ENCODE results near the gene EPS8L3.

DNA sequence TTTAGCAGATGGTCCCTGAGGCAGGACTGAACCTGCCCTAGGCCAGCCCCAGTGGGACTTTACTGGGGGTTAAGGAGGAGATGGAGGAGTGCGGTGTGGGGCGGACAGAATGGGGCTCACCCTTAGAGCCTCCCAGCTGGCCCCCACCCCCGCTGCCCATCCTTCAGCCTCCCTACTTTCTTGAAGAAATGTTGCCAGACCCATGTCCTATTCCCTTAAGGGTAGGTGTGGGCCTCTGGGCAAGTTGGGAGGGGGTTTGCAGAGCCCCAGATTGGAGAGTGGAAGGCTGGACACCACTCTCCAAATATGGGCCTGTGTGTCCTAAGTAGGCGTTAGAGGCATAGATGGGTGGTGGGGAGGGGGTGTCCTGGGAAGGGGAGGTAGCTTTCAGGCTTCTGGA, 19.2 kb upstream of the EPS8L3 start:
- TF ChIP-seq GABPA (IDR thresholded peaks at IDR 0.05; ENCODE audit: borderline replicate concordance, insufficient read depth, low read length) (no peak), EGR1 (IDR thresholded peaks at IDR 0.05; ENCODE audit: borderline replicate concordance, low read depth, low read length) (no peak), EZH2 (IDR thresholded peaks at IDR 0.05; ENCODE audit: low read depth, low read length, severe bottlenecking) (no peak), SP1 (IDR thresholded peaks at IDR 0.05; ENCODE audit: low read depth, low read length) (no peak), RAD21 (IDR thresholded peaks at IDR 0.05 in 1 of 2, conservative IDR thresholded peaks at IDR 0.05 in 1 of 2; ENCODE audit: low read depth in 2 of 2, low read length in 2 of 2) (no peak), PHF8 (conservative IDR thresholded peaks at IDR 0.05; ENCODE audit: low read depth, low read length) (no peak), SUZ12 (IDR thresholded peaks at IDR 0.05; ENCODE audit: low read length) (no peak), EP300 (IDR thresholded peaks at IDR 0.05; ENCODE audit: borderline replicate concordance in 1 of 2, low read depth in 2 of 2, low read length in 2 of 2) (no peak)
- TF ChIP-seq, protein P1, sequence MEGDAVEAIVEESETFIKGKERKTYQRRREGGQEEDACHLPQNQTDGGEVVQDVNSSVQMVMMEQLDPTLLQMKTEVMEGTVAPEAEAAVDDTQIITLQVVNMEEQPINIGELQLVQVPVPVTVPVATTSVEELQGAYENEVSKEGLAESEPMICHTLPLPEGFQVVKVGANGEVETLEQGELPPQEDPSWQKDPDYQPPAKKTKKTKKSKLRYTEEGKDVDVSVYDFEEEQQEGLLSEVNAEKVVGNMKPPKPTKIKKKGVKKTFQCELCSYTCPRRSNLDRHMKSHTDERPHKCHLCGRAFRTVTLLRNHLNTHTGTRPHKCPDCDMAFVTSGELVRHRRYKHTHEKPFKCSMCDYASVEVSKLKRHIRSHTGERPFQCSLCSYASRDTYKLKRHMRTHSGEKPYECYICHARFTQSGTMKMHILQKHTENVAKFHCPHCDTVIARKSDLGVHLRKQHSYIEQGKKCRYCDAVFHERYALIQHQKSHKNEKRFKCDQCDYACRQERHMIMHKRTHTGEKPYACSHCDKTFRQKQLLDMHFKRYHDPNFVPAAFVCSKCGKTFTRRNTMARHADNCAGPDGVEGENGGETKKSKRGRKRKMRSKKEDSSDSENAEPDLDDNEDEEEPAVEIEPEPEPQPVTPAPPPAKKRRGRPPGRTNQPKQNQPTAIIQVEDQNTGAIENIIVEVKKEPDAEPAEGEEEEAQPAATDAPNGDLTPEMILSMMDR (IDR thresholded peaks at IDR 0.05; ENCODE audit: control extremely low read depth in 1 of 3, insufficient read depth in 1 of 3, low read depth in 1 of 3, low read length in 3 of 3) = no peak

Measured in H1 (cell line).